Activated naive CD4-positive, alpha-beta T cell treated with anti-CD3 and anti-CD28 coated beads, Interleukin-2, amount 10 ng/mL, durations not matched to agents 7 days and 5 days (primary cell): Measurements from ENCODE around the gene PPP1R12B.
"Not testable (repeated sequence)": the region's sequence is repeated elsewhere in the genome, so short reads cannot be mapped to it uniquely, and the experiment has no call there.

Source experiments
- CTCF ChIA-PET: fragments of 350-600 bp; sonication (Branson Sonifier 250); formaldehyde crosslinking; loops from one replicate; lab custom pipeline; 2021; ENCODE audit warnings: antibody characterized with exemption; lab: Charles Lee
- DNase-seq: peaks from one replicate; pipeline ENCODE4 v3.0.0-alpha.2; 2020
- H3K27ac Mint-ChIP-seq: one replicate; pipeline ENCODE4 v1.8.0; 2021; ENCODE audit warnings: mild to moderate bottlenecking, moderate library complexity, mixed read lengths
- H3K27me3 Mint-ChIP-seq: one replicate; pipeline ENCODE4 v1.8.0; 2021; ENCODE audit warnings: mild to moderate bottlenecking, mixed read lengths
- H3K36me3 Mint-ChIP-seq: one replicate; pipeline ENCODE4 v1.8.0; 2021; ENCODE audit warnings: mixed read lengths
- H3K4me1 Mint-ChIP-seq: one replicate; pipeline ENCODE4 v1.8.0; 2021; ENCODE audit warnings: mixed read lengths
- H3K4me3 Mint-ChIP-seq: one replicate; pipeline ENCODE4 v1.8.0; 2021; ENCODE audit warnings: mild to moderate bottlenecking, moderate library complexity, mixed read lengths
- H3K9me3 Mint-ChIP-seq: one replicate; pipeline ENCODE4 v1.8.0; 2021; ENCODE audit warnings: mixed read lengths

The PPP1R12B gene

DNA sequence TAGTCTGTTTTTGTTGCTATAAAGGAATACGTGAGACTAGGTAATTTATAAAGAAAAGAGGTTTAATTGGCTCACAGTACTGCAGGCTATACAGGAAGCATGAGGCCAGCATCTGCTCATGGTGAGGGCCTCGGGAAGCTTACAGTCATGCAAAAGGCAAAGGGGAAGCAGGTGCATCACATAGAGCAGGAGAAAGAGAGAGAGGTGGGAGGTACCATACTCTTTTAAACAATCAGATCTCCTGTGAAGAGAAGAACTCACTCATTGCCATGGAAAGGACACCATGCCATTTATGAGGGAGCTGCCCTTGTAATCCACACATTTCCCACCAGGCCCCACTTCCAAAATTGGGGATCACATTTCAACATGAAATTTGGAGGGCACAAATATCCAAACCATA lies 12.7 kb downstream of the PPP1R12B start:
- Mint-ChIP-seq H3K4me1 (no peaks in the 10 kb centered on the region), H3K36me3 (no peaks in the 10 kb centered on the region), H3K9me3 (no peaks in the 10 kb centered on the region), H3K27ac (no peak overlapping the region), H3K27me3 (no peaks in the 10 kb centered on the region), H3K4me3 (no peak overlapping the region)
- no peak for DNase-seq
- CTCF ChIA-PET: interaction anchor here (0.6 to 0.7 kb wide), 2 partner anchors 17 to 175 kb away, joined by 3 to 4 read pairs; no protein-coding TSS in a partner anchor

DNA sequence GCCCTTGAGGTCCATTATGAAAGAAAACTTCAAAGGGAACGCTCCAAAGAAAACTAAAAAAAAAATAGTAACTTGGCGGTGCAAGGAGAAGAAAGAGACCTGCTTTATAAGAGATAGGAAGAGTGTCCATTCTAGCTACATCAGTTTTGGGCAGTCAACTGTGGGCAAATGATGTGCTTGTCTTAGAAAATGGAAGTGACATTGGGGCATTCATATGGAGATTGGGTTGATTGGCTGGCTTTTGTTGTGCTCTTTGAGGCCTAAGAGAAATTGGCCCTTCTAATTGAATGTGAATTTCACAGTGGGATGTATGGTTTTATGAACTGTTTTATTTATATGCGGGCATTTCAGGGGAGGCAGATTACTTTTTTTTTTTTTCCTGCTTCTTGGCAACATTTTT lies 13.2 kb downstream of the PPP1R12B start:
- Mint-ChIP-seq H3K4me1 (no peaks in the 10 kb centered on the region), H3K4me3 (no peak overlapping the region), H3K27me3 (no peaks in the 10 kb centered on the region), H3K27ac (no peak overlapping the region), H3K9me3 (no peaks in the 10 kb centered on the region), H3K36me3 (no peaks in the 10 kb centered on the region)
- CTCF ChIA-PET: interaction anchor here (0.6 kb wide), 1 partner anchor 18 kb away, joined by 3 read pairs; no protein-coding TSS in a partner anchor
- DNase-seq: no peak

DNA sequence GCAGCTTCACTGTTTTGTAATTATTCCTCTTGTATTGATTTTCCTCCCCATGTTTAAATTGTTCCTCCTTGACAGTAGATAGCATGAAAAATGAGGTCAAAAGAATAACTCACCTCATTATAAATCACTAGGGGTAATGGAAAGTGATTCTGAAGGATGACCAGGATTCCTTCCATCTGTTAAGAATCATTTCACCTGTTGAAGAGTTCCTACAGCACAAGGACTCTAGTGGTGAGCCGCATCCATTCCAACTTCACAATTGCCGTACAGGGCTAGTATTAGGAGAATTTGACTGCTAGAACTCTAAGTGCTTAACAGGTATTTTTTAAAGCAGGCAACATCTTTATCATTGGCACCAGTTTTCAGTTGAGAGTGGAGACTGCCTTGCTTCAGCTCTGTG lies 13.7 kb downstream of the PPP1R12B start:
- no peak for DNase-seq
- H3K27ac Mint-ChIP-seq: no peak overlapping the region
- no peaks in the 10 kb centered on the region for H3K27me3 Mint-ChIP-seq
- no peaks in the 10 kb centered on the region for H3K4me1 Mint-ChIP-seq
- CTCF ChIA-PET: no interaction called here
- no peak overlapping the region for H3K4me3 Mint-ChIP-seq
- no peaks in the 10 kb centered on the region for H3K9me3 Mint-ChIP-seq
- H3K36me3 Mint-ChIP-seq: no peaks in the 10 kb centered on the region

DNA sequence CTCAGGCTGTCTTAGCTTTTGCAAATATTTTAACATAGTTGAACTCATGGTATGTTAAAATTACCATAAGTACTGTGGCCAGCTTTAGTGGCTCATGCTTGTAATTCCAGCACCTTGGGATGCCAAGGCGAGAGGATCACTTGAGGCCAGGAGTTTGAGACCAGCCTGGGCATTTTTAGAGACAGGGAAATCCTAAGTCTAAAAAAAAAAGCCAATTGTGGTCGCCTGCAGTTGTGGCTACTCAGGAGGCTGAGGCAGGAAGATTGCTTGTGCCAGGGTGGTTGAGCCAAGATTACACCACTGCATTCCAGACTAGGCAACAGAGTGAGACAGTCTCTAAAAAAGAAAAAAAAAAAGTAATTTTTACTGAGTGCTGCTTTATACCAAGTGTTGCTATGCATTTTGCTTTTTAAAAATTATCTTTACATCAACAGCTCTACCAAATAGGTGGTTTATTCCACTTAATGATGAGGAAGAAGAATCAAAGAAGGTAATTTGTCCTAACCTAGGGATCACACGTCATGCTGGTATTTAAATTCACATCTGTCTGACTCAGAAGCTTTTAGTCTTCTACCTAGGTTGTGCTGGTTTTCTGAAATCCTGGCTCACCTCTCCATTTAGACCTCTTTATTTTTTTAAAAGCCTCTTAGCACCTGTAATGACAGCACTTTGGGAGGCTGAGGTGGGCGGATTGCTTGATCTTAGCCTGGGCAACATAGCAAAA lies 16.8 kb downstream of the PPP1R12B start:
- H3K4me1 Mint-ChIP-seq: no peaks in the 10 kb centered on the region
- CTCF ChIA-PET: no interaction called here
- H3K36me3 Mint-ChIP-seq: no peaks in the 10 kb centered on the region
- no peaks in the 10 kb centered on the region for H3K9me3 Mint-ChIP-seq
- H3K4me3 Mint-ChIP-seq: no peak overlapping the region
- no peaks in the 10 kb centered on the region for H3K27me3 Mint-ChIP-seq
- no peak for DNase-seq
- H3K27ac Mint-ChIP-seq: no peak overlapping the region

DNA sequence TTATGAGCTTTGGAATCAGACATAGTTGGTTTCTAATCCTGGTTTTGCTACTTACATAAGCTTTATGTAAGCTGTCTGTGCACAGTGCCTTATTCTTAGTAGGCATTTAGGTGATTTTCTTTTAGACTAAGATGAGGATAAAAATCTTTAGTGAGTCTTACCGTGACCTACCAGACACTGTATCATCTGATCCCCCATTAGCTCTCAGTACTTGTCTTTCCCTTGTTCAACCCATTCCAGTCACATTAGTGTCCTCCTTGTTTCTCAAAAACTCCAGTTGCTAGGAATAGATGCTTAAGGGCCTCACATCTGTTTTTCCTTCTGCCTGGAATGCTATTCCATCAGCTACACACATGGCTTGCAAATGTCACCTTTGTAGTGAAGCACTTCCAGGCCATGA lies 18.8 kb downstream of the PPP1R12B start:
- CTCF ChIA-PET: no interaction called here

DNA sequence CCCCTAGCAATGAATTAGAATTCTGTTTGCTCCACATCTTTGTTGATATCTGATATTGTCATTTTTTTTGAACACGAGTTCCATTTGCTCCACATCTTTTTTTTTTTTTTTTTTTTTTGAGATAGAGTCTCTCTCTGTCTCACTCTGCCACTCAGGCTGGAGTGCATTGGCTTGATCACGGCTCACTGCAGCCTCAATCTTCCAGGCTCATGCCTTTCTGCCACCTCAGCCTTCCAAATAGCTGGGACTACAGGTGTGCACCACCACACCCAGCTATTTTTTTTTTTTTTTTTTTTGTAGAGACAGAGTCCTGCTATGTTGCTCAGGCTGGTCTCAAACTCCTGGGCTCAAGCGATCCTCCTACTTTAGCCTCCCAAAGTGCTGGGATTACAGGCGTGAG lies 22.4 kb downstream of the PPP1R12B start:
- H3K36me3 Mint-ChIP-seq, DNase-seq, H3K4me3 Mint-ChIP-seq, H3K27ac Mint-ChIP-seq, H3K9me3 Mint-ChIP-seq, H3K4me1 Mint-ChIP-seq, H3K27me3 Mint-ChIP-seq: not testable (repeated sequence)
- CTCF ChIA-PET: interaction anchor here (0.6 kb wide), 1 partner anchor 828 kb away, joined by 3 read pairs; no protein-coding TSS in a partner anchor

More for the DNA sequence above, 18.8 kb downstream of the PPP1R12B start:
- Mint-ChIP-seq H3K27ac (no peak overlapping the region), H3K27me3 (no peaks in the 10 kb centered on the region), H3K36me3 (no peaks in the 10 kb centered on the region), H3K4me3 (no peak overlapping the region), H3K9me3 (no peaks in the 10 kb centered on the region), H3K4me1 (no peaks in the 10 kb centered on the region)
- no peak for DNase-seq

DNA sequence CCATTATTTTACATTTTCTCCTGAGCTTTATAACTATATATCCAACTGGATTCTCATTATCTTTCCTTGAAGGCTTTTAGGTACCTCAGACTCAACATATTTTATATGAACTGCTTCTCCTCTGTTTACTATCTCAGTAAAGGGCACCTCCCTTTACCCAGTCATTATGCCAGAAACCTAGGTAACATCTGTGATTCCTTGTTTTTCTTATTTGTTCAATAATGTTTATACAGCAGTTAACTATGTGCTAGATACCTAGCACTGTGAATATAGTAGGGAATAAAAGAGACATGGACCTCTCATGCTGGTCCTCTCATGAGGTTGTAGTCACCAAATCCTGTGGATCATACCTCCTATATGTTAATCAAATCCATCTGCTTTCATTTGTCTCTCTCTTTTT lies 25.6 kb downstream of the PPP1R12B start:
- CTCF ChIA-PET: no interaction called here
- Mint-ChIP-seq H3K36me3 (no peaks in the 10 kb centered on the region), H3K4me3 (no peak overlapping the region), H3K27me3 (no peaks in the 10 kb centered on the region), H3K4me1 (no peaks in the 10 kb centered on the region), H3K9me3 (no peaks in the 10 kb centered on the region), H3K27ac (no peak overlapping the region)
- no peak for DNase-seq

DNA sequence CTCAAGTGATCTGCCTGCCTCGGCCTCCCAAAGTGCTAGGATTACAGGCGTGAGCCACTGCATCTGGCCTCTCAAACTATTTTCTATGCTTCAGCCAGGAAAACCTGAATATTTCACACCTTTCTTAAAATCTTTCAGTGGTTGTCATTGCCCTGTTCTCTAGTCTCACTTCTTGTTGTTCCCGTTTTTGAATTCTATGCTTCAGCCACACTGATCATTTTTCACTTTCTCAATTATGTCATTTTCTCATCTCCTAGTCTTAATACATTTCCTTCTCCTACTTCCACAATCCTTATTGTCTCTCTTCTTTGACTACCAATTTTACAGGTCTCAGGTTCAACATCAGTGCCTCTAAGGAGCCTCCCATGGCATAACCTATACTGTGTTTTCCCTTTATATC lies 26.7 kb downstream of the PPP1R12B start:
- DNase-seq, H3K27me3 Mint-ChIP-seq, CTCF ChIA-PET, H3K36me3 Mint-ChIP-seq, H3K27ac Mint-ChIP-seq, H3K9me3 Mint-ChIP-seq, H3K4me3 Mint-ChIP-seq, H3K4me1 Mint-ChIP-seq: not testable (repeated sequence)

DNA sequence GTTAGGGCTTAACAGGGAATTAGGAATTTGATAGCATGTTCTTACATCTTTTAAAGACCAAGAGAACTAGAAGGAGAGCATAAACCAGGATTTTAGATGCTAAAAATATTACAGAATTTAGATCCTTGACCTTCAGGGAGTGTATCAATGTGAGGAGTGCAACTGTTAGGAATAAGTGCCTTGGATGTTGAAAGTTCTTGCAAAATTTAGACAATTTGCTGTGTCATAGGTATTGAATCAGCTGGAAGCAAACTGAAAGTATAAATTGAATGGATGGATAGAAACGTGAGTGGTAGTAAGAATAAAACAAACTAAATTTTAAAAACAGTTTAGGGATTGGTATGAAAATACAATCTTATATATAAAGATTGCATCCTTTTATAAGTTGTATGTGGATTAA lies 27.7 kb downstream of the PPP1R12B start:
- H3K9me3 Mint-ChIP-seq: peaks cover 1% of the 10 kb centered on the region
- H3K27me3 Mint-ChIP-seq: no peaks in the 10 kb centered on the region
- CTCF ChIA-PET: no interaction called here
- no peak for DNase-seq
- no peak overlapping the region for H3K4me3 Mint-ChIP-seq
- H3K4me1 Mint-ChIP-seq: peaks cover 13% of the 10 kb centered on the region
- H3K27ac Mint-ChIP-seq: no peak overlapping the region
- H3K36me3 Mint-ChIP-seq: no peaks in the 10 kb centered on the region

DNA sequence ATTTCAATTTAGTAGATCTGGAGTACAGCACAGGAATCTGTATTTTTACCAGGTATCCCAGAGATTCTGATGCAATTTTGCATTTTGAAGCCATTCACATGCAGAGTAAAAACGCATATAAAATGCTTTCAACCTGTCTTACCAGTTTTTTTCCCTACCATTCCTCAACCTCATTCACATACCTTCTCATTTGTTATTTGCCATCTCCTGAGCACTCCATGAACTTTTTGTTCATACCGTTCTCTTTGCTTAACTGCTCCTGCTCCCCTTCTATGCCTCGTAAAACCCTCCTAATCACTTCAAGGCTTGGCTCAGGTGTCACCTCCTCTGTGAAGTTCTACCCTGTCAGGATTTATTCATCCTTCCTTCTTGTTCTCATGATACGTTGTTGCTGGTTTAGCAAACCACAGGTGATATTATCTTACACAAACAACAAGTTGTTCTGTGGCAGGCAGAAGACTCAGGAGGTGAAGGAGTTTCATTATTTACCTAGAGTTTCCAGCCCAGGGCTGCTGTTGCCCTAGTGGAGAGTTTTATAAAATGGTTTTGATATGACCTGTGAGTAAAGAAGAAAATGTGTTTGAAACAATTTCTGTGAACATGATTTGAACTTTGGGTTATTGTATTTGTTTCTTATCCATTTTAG lies 31.5 kb downstream of the PPP1R12B start:
- CTCF ChIA-PET: not testable (repeated sequence)
- peak overlapping the region; percentile 1 for H3K27ac Mint-ChIP-seq

DNA sequence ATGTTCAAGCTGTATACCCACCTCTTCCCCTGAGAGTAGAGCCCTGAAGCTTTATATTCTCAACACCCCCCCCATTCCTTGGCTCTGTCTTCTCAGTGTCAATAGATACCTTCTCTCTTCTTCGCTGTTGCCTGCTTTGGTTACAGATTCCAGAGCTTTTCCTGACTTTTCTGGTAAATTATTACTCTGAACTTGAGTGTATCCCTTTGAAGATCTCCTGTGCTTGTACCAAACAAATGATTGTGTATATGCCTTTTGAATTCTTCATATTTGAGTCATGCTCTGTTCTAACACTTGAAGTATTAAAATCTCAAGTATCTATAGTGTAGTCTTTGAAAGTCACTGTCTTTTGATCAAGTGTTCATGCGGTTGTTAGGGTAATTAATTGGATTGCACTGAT lies 32.0 kb downstream of the PPP1R12B start:
- H3K36me3 Mint-ChIP-seq, DNase-seq, H3K27me3 Mint-ChIP-seq, CTCF ChIA-PET, H3K4me3 Mint-ChIP-seq, H3K27ac Mint-ChIP-seq, H3K9me3 Mint-ChIP-seq: not testable (repeated sequence)
- H3K4me1 Mint-ChIP-seq: peaks cover 13% of the 10 kb centered on the region

More for the DNA sequence above, 31.5 kb downstream of the PPP1R12B start:
- H3K36me3 Mint-ChIP-seq, H3K9me3 Mint-ChIP-seq, H3K4me3 Mint-ChIP-seq, H3K27me3 Mint-ChIP-seq: not testable (repeated sequence)
- DNase-seq: peak; percentile 38
- H3K4me1 Mint-ChIP-seq: peaks cover 13% of the 10 kb centered on the region

DNA sequence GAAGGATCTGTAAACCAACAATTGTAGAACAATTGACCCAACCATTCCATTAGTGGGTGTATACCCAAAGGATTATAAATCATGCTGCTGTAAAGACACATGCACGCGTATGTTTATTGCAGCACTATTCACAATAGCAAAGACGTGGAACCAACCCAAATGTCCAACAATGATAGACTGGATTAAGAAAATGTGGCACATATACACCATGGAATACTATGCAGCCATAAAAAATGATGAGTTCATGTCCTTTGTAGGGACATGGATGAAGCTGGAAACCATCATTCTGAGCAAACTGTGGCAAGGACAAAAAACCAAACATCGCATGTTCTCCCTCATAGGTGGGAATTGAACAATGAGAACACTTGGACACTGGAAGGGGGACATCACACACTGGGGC lies 33.4 kb downstream of the PPP1R12B start:
- H3K27ac Mint-ChIP-seq, H3K4me3 Mint-ChIP-seq, H3K27me3 Mint-ChIP-seq, H3K36me3 Mint-ChIP-seq, DNase-seq, CTCF ChIA-PET, H3K9me3 Mint-ChIP-seq: not testable (repeated sequence)
- peaks cover 13% of the 10 kb centered on the region for H3K4me1 Mint-ChIP-seq

DNA sequence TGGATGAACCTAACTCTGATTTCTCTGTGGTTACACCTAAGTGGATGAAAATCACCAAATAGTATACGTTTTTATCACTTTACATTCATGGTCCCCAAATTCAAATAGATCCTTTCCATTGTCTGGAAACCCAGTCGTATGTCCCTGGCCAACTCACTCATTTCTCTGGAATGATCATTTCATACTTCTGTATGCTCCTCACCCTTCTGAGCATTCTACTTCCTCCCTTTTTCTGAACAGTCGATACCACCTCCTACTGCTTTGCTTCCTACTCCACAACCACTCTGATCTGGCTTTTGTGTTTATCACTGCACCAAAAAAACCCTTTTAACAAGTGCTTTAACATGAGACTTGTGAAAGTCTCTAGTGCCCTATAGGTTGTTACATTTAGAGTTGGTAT lies 47.3 kb downstream of the PPP1R12B start:
- H3K4me1 Mint-ChIP-seq, DNase-seq, H3K36me3 Mint-ChIP-seq, H3K9me3 Mint-ChIP-seq, H3K4me3 Mint-ChIP-seq, CTCF ChIA-PET, H3K27ac Mint-ChIP-seq, H3K27me3 Mint-ChIP-seq: not testable (repeated sequence)

DNA sequence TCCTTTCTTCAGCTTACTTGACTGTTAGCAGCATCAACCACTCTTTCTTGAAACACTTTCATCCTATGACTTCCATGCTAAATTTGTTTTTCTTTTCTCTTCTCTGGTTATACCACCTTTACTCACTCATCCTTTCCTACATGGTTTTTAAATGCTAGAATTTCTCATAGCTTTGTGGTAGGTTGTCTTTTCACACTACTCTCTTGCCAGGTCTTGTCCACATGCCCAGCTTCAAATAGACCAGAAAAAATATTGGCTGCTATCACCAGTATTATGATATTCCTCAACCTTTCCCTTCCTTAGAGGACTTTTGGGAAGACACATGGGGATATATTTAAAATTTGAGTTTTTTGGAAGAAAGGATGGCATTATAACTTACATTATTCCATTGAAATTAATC lies 48.8 kb downstream of the PPP1R12B start:
- DNase-seq: no peak
- no peak overlapping the region for H3K4me3 Mint-ChIP-seq
- H3K4me1 Mint-ChIP-seq: no peaks in the 10 kb centered on the region
- CTCF ChIA-PET: no interaction called here
- H3K9me3 Mint-ChIP-seq: no peaks in the 10 kb centered on the region
- no peaks in the 10 kb centered on the region for H3K27me3 Mint-ChIP-seq
- H3K27ac Mint-ChIP-seq: no peak overlapping the region
- no peaks in the 10 kb centered on the region for H3K36me3 Mint-ChIP-seq

DNA sequence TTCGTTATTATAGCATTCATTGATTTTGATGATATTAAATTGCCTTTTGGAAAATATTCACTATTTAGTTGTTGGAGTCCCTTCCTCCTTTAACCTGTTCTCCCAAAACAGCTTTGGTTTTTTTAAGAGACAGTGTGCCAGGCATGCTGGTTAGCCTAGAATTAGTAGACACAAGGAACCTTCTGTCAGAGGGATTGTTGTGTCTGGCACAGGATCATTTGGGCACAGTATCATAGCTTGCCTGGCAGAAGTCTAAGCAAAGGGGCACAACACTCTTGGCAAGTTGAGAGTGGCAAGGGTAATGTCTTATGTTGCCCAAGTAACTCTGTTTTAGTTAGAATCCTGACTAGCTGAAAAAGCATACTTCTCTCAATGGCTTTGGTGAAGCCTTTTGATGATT lies 49.9 kb downstream of the PPP1R12B start:
- CTCF ChIA-PET, H3K36me3 Mint-ChIP-seq, H3K4me1 Mint-ChIP-seq, H3K4me3 Mint-ChIP-seq, H3K27ac Mint-ChIP-seq, H3K9me3 Mint-ChIP-seq, H3K27me3 Mint-ChIP-seq, DNase-seq: not testable (repeated sequence)
